GM18870 (cell line): ENCODE results near the gene DAPP1.
"Not testable (repeated sequence)": the region's sequence is repeated elsewhere in the genome, so short reads cannot be mapped to it uniquely, and the experiment has no call there.

Experiments
- ATAC-seq: cut with Tn5 transposase; IDR thresholded peaks from one replicate; pipeline ENCODE4 v1.9.1; 2021; ENCODE audit warnings: moderate library complexity; ENCODE audit not compliant: unreplicated experiment

The DAPP1 gene

DNA sequence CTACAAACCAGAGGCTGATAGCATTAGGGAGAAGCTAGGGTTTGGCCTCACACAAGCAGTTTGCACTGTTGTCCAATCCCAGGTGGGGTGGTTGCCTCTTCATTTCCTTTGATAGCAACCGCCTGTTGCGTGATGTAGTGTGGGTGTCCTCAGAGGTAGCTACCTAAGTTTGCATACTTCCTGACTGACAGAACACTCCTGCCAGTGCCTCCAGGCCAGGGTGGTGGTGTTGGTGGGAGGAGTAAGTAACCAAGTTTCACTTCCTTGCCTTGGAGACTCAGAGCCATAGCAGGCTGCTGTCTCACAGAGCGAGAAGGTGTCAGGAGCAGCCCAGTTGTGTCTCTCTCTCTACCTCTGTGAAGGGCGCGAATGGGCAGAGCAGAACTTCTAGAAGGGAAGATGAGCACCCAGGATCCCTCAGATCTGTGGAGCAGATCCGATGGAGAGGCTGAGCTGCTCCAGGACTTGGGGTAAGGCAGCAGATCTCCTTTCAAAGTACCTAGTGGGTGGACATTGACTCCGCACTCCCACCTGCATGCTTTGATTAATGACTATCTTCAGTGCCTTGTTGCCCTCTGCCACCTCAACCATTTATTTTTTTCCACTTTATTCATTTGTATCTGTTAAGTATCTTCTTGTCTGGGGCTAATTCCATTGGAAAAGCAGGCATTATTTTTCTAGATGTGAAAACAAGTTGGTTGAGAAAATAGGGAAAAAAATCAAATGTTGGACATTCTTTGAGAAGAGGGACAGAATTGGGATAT is at the start of gene DAPP1:
Gene DAPP1, plus strand, starts transcription at position 283 of the 764 bp plus-strand sequence. Its CDS starts 87 bp downstream, at position 370.
- ATAC-seq, result peak; percentile 97

DNA sequence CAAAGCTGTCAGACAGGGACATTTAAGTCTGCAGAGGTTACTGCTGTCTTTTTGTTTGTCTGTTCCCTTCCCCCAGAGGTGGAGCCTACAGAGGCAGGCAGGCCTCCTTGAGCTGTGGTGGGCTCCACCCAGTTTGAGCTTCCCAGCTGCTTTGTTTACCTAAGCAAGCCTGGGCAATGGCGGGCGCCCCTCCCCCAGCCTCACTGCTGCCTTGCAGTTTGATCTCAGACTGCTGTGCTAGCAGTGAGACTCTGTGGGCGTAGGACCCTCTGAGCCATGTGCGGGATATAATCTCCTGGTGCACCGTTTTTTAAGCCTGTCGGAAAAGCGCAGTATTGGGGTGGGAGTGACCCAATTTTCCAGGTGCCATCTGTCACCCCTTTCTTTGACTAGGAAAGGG is 45.8 kb upstream of the DAPP1 start:
- ATAC-seq, result not testable (repeated sequence)

DNA sequence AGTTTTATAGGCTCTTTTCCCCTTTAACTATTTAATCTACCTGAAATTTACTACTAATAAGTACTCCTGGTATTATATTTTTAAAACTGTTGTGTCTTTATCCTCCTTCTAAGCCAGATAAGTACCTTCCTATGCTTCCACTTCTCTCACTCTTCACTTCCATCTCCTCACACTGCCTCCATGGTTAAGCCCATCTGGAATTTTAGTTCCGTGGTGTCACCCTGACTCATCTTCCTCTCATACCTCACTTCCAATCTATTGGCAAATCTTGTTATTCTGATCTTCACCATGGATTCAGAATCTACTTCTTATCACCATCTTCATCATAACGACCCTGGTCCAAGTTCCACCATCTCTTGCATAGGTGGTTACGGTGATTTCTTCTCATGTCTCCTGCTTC is 32.7 kb upstream of the DAPP1 start:
- no peak for ATAC-seq

DNA sequence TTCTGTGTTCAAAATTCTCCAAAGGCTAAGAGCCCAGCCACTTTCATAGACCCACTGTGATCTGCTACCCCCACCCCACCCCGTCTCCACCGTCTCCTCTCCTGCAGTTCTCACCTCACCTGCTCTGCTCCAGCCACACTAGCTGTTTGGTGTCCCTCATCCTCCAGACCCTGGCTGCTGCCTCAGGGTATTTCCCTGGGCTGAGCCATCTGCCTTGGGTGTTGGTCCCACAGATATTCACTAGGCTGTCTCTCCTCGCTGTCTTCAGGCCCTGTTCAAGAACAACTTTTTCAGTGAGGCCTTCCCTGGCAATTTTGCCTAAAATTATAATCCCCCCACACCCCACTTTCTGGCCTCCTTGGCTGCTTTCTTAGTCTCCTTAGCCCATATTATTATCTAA is 31.8 kb upstream of the DAPP1 start:
- no peak for ATAC-seq

- ATAC-seq, result no peak
Observed at GRCh38 chr4:99790796-99791617, 25.6 kb upstream of the DAPP1 start.

DNA sequence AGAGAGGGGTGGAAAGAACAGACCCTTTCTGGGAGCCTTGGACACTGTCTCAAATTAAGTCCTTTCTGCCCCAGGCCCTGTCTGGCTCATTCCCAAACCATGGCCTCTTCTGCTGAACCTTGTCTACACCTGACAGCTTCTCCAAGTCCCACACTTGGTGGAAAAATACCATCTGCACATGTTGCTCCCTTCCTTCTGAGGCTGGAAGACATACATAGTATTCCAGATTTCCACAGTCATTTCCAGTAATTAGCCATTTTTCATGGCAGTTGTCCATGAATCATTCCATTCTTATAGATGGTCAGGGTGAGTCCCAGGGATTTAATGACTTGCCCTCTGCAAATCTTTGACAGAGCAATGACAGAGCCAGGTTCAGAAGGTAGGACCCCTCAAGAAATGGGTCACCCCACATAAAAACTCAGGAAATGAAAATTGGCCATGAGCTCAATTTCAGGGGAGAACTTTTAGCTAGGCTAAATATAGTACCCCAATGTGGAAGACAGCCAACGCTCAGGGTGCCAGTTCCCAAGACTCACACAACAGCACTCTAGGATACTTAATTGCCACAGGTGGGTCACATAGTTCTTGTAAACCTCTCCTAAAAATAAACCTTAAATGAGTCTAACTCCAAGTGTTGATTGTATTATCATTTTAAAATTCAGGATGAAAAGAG is 16.2 kb upstream of the DAPP1 start:
- no peak for ATAC-seq

DNA sequence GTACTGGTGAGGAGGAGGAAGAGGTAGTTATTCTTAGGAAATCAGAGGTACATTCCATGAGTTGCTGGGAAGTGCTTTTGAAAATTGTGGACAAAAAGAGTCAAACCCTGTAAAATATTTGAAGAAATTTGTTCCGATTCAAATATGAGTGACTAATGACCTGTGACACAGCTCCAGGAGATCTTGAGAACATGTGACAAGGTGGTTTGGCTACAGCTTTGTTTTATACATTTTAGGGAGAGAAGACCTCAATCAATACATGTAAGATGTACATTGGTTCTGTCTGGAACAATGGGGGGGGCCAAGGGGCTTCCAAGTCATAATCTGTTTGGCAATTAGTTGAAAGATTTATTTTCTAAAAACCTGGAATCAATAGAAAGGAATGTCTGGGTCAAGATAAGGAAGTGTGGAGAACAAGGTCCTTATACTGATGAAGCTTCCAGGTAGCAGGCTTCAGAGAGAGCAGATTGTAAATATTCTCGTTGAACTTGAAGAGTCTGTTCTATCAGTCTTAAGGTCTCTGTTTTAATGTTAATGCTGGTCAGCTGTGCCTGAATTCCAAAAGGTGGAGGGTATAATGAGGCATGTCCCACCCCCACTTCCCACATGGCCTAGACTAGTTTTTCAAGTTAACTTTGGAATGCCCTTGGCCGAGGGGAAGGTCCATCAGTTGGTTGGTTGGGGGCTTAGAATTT is 15.5 kb upstream of the DAPP1 start:
- no peak for ATAC-seq

DNA sequence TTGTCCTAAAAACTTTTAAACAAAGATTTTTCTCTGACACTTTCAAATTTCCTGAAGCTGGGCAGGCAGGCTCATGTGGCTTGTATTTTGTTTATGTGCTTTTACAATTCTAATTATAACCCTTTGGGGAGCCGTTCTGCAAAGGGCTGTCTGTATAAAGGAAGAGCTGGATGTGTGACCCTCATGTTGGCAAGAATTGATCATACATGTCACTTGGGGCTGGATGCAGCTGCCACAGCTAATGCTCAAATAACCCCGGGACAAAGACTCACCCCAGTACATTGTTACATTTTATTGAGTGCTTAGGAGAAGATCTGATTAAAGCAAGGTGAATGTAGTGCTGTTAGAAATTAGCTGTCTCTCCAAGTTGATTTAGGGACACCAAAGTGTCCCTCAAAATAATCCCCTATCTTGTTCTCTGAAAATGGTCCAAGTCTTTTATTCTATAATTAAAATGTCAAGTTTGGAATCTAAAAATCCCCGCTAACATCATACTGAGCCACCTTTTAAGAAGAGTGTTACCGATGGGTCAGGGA is 13.0 kb upstream of the DAPP1 start:
- no peak for ATAC-seq

GRCh38 chr4:99806545-99806944 is 10.1 kb upstream of the DAPP1 start:
- no peak for ATAC-seq

GRCh38 chr4:99807666-99808065 is 9.0 kb upstream of the DAPP1 start:
- ATAC-seq, result no peak

- ATAC-seq, result peak; percentile 90
Observed at GRCh38 chr4:99808260-99808857, 8.3 kb upstream of the DAPP1 start.

DNA sequence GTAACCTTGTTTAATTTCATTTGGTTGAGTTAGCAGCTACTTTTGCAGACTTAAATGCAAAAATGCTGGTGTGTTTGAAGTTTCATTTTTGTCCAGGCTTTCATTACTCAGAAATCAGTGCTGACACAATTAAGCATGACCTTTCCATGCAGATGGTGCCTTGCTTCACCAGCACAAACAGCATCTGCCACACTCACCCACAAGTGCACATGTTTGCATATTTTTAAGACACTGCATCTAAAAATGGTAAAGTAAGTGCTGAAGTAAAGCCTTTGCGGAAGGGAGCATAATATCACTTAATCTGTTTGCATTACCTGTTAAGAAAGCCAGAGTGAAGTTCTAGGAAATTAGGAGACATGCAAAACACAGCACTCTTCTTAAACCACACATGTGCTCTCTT is 7.3 kb upstream of the DAPP1 start:
- no peak for ATAC-seq

DNA sequence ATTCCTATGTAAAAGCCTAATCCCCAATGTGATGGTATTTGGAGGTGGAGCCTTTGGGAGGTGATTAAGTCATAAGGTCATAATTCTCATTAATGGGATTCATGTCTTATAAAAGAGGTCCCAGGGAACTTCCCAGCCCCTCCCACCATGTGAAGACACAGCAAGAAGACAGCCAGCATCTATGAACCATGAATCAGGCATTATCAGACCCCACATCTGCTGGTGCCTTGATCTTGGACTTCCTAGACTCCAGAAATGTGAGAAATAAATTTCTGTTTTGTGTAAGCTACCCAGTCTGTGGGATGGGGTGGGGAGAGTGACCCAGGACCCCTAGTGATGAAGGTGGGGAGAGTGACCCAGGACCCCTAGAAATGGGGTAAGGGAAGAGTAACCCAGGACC is 6.1 kb upstream of the DAPP1 start:
- ATAC-seq, result no peak

- no peak for ATAC-seq
Observed at GRCh38 chr4:99811117-99811516, 5.5 kb upstream of the DAPP1 start.

DNA sequence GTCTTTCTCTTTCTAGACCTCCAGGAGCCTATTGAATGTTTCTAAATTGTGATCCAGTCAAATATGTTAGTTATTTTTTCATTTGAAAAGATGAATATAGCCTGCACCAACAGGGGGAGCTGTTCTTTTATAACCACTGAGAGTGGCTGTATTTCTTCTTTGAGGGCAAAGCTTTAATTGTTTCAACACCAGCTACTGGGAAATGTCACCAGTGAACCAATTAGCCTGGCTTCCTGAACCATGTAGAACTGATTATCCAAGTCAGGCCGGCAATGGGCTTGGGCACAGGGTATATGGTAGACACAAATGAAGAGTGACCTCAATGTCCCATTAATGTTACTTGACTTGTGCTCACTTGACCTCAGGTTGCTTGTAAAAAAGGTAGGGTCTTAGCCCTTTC is 4.8 kb upstream of the DAPP1 start:
- no peak for ATAC-seq

GRCh38 chr4:99815597-99816011 is 1.0 kb upstream of the DAPP1 start:
- ATAC-seq, result no peak

- ATAC-seq, result no peak
Observed at GRCh38 chr4:99817309-99817890, 773 bp downstream of the DAPP1 start.

DNA sequence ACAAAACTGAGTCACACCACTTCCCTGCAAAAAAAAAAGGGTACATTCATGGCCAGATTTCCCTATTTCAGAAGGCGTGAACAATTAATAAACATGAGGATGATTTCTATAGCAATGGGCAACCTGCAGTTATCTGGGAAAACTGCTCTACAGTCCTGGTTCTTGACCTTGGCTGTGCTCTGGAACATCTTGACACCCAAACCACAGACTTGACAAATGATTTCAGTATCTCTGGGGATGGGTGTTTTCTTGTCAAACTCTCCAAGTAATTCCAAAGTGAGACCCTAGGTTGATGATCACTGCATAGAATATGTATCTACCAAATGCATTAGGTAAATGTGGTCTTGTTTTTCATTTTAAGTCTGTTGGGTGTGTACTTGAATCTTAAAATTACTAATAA is 2.0 kb downstream of the DAPP1 start:
- ATAC-seq, result no peak

DNA sequence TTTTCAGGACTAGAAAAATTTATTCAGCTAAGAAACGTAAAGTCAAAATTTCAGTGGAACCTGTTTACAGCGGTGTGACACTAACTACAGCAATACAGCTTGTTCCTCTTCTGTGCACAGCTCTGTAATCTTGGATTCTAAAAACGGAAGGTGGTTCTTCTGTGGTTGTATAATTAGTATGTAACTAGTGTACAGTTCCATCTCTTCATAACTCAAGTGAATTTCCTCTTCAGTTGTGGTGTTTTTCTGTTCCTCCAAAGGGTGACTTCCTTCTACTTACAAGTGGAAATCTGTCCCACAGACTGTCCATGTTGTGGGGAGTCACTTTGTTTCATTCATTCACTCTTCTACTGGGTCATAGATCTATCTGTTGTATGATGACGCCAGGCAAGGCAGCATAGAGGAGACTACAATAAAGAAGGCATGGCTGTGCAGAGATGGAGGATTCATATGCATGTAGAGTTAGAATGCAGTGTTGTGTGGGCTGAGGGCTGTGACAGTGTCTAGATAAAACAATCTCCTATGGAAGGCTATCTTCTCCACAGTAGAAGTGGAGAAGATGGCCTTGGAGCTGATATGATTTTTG is 5.4 kb downstream of the DAPP1 start:
- peak; percentile 82 for ATAC-seq

DNA sequence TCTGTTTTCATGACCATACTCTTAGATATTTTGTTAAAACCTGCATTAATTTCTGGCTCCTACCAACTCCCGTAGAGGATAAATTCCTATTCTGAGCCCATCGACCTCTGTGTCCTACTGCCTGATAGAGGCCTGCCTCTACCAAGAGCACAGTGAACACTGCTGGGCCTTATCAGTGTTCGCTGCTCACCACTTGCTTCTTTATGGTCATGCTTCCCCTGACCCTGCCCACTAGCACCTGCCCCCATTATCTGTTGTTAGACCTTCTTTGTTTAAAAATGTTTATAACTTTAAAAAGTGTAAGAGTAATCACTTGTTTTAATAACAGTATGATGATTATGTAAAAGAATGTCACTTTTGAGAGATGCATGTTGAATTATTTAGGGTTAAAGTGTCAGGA is 6.1 kb downstream of the DAPP1 start:
- ATAC-seq, result no peak
